ENCODE measurements around the gene CISD1. TPM values are rescaled to one million over a fixed set of nuclear protein-coding genes. Genes with fewer than 3 reads are reported as not detected.

CISD1 gene
- total RNA-seq, 1 donor = 4.0 TPM

DNA sequence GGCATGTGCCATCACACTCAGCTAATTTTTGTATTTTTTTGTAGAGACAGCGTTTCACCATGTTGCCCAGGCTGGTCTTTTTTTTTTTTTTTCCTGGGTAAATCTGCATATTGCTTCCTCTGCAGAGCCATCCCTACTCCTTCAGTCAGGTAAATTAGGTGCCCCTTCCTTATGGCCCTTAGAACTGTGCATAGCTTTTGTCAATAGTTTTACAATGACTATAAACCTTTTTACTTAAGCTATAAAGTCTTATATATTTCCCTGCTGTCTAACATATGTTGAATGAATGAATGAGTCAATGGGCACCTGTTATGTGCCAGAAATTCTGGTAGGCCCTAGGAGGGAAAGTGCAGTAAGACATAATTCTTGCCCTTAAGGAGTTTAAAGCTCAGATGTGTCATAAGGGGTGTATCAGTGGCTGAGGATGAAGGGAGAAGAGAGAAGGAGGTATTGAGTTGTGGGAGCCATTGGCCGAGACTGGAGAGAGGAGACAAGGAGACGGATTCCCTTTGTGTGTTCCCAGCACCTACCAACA is 35.2 kb downstream of the CISD1 start:
- no peak for DNase-seq (ENCODE audit: low read depth in 2 of 3, low spot score in 2 of 3)

- DNase-seq (ENCODE audit: low read depth in 2 of 3, low spot score in 2 of 3) = no peak
Measured at GRCh38 chr10:58305821-58306220, 36.9 kb downstream of the CISD1 start.

DNA sequence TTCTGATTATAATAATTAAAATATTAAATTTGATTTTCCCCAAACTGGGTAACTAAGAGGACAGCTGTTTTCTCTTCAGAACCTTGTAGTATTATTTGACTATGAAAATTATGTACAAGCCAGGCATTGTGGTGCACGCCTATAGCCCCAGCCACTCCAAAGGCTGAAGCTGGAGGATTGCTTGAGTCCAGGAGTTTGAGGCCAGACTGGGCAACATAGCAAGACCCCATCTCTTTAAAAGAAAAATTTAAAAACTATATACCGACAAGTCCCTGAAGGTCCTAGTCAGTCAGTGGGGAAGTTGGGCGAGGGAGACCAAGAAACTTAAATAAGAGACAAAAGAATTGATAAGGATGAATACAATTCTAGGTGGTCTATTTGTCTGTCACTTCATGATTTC is 38.7 kb downstream of the CISD1 start:
- no peak for DNase-seq (ENCODE audit: low read depth in 2 of 3, low spot score in 2 of 3)

DNA sequence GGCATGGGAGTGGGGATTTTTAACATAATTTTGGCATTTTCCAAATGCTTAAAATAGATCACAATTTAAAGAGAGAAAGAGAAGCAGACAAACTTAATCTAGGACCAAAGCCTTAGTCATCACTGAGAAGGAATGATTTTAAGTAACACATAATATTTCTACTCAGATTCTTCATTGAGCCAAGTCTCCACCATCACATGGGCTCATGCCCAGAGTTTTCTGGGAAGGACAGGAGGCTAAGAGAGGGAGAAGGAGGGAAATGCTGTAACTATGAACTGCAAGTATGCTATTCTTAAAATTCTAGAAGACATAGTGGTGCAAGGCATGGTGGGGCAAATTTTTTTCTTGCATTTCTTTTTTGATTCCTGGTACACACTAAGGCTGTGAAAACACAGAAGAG is 42.1 kb downstream of the CISD1 start:
- no peak for DNase-seq (ENCODE audit: low read depth in 2 of 3, low spot score in 2 of 3)

- DNase-seq (ENCODE audit: low read depth in 2 of 3, low spot score in 2 of 3) = no peak
Measured at GRCh38 chr10:58316874-58317273, 47.9 kb downstream of the CISD1 start.

- DNase-seq (ENCODE audit: low read depth in 2 of 3, low spot score in 2 of 3) = no peak
Measured at GRCh38 chr10:58318346-58318745, 49.4 kb downstream of the CISD1 start.

DNA sequence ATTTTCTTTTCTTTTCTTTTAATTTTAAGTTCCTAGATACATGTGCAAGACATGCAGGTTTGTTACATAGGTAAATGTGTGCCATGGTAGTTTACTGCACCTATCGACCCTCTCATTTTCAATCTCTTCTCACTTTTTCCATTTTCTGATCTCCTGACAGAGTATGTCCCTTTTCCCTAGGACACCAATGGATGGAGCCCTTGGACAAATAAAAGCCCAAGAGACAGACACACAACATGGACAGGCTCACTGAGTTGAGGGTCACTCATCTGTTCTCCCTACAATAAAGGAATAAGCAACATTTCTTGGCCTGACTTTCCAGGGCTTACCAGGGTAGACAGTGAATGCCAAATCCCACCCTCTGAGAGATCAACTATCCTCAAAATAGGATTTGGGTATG is 50.6 kb downstream of the CISD1 start:
- DNase-seq (ENCODE audit: low read depth in 2 of 3, low spot score in 2 of 3) = no peak

GRCh38 chr10:58320351-58321049 is 51.5 kb downstream of the CISD1 start:
- no peak for DNase-seq (ENCODE audit: low read depth in 2 of 3, low spot score in 2 of 3)

DNA sequence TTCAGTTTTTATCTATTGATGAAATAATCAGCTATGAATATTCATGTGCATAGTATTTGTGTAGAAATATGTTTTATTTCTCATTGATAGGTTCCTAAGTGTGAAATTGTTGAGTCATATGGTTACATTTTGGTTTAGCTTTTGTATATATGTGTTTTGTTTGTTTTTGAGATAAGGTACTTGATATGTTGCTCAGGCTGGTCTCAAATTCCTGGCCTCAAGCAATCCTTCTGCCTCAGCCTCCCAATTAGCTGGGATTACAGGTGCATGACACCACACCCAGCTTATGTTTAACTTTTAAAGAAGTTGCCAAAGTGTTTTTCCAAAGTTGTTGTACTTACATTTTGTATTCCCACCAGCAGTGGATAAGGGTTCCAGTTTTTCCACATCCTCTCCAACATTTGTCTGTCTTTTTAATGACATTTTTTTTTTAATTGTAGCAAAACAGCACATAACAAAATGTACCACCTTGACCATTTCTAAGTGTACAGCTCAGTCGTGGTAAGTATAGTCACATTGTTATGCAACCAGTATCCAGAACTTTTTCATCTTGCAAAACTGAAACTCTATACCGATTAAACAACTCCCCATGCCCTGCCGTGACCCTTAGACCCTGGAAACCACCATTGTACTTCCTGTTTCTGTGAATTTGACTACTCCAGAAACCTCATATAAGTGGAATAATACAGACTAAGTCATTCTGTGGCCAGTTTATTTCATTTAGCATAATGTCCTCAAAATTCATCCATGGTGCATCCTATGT is 53.3 kb downstream of the CISD1 start:
- peak in 2 of 3 donors; percentile 33 to 71 for DNase-seq (ENCODE audit: low read depth in 2 of 3, low spot score in 2 of 3)

GRCh38 chr10:58322835-58323209 is 53.9 kb downstream of the CISD1 start:
- no peak for DNase-seq (ENCODE audit: low read depth in 2 of 3, low spot score in 2 of 3)

GRCh38 chr10:58326967-58327381 is 58.0 kb downstream of the CISD1 start:
- DNase-seq (ENCODE audit: low read depth in 2 of 3, low spot score in 2 of 3) = no peak

DNA sequence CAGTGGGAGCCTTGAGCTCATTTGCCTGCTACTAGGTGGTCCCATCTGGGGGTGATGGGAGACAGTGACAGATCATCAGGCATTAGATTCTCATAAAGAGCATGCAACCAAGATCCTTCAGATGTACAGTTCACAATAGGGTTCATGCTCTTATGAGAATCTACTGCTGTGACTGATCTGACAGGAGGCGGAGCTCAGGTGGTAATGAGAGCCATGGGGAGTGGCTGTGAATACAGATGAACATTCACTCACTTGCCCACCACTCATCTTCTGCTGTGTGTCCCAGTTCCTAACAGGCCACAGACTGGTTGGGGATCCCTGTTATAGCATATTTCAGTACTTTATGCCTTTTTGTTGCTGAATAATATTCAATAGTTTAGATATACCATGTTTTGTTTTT is 59.3 kb downstream of the CISD1 start:
- no peak for DNase-seq (ENCODE audit: low read depth in 2 of 3, low spot score in 2 of 3)

DNA sequence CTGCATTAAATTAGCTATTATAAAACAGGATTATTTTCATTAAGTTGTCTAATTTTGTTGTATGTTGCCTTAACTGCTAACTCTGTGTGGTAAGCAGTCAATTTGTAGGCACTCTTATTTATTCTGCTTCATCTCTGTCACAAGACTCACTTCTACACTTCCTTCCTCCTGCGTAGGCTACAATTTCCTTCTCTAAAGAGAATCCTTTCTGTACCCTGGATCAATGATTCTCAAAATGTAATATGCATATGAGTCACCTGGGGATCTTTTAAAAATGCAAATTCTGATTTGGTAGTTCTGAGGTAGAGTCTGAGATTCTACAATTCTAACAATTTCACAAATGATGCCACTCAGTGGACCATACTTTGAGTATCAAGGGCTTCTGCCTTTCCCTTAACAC is 61.5 kb downstream of the CISD1 start:
- no peak for DNase-seq (ENCODE audit: low read depth in 2 of 3, low spot score in 2 of 3)

GRCh38 chr10:58331646-58332045 is 62.7 kb downstream of the CISD1 start:
- DNase-seq (ENCODE audit: low read depth in 2 of 3, low spot score in 2 of 3) = no peak

DNA sequence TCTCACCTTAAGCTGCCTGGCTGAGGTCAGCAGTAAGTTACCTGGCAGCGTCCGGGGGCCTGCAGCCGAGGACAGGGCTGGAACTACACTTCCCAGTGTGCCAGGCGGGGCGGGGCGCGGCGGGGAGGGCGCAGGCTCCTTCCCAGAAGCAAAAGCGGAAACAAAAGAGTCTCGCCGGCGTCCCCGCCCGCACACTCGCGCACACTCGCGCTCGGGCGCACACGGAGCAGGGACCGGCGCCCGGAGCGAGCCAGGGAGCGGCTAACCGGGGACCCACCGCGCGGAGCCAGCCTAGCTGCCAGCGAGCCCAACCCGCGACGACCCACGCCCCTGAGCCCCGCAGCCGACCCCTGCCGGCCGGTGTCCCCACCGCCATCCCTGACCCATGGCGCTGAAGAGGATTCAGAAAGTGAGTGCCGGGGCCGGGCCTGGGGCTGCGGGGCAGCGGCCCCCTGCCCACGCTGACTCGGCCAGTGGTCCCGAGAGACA is 65.9 kb downstream of the CISD1 start, which contains the start of gene UBE2D1:
TSS of gene UBE2D1 (plus strand) at position 190 of the 489 bp plus-strand sequence. CDS start at position 386, 196 bp downstream.
- DNase-seq (ENCODE audit: low read depth in 2 of 3, low spot score in 2 of 3) = peak; percentile 50 to 85 (median 79)

- DNase-seq (ENCODE audit: low read depth in 2 of 3, low spot score in 2 of 3) = peak in 2 of 3 donors; percentile 11 to 16
Measured at GRCh38 chr10:58335306-58336005, 66.5 kb downstream of the CISD1 start.

GRCh38 chr10:58336242-58336641 is 67.3 kb downstream of the CISD1 start:
- no peak for DNase-seq (ENCODE audit: low read depth in 2 of 3, low spot score in 2 of 3)

Data from hematopoietic multipotent progenitor cell (in vitro differentiated cells).